HG03280 (cell line): ENCODE measurements around the gene PRKAG3.

Source experiments
- ATAC-seq: cut with Tn5 transposase; IDR thresholded peaks from one replicate; pipeline ENCODE4 v1.9.1; 2021; ENCODE audit warnings: mild to moderate bottlenecking, moderate library complexity; ENCODE audit not compliant: unreplicated experiment

Gene PRKAG3

GRCh38 chr2:218815649-218816048 is 16.0 kb downstream of the PRKAG3 start:
- no peak for ATAC-seq

- no peak for ATAC-seq
These were observed 16.4 kb downstream of the PRKAG3 start for GRCh38 chr2:218815244-218815637.

GRCh38 chr2:218814540-218815243 is 16.9 kb downstream of the PRKAG3 start:
- no peak for ATAC-seq

GRCh38 chr2:218813771-218814460 is 17.7 kb downstream of the PRKAG3 start:
- no peak for ATAC-seq

GRCh38 chr2:218812861-218813260 is 18.7 kb downstream of the PRKAG3 start:
- no peak for ATAC-seq

- no peak for ATAC-seq
These were observed 19.3 kb downstream of the PRKAG3 start for GRCh38 chr2:218812096-218812815.

GRCh38 chr2:218811382-218811781 is 20.2 kb downstream of the PRKAG3 start:
- no peak for ATAC-seq

GRCh38 chr2:218810256-218810655 is 21.3 kb downstream of the PRKAG3 start:
- no peak for ATAC-seq

- no peak for ATAC-seq
These were observed 22.1 kb downstream of the PRKAG3 start for GRCh38 chr2:218809515-218809914.

GRCh38 chr2:218807626-218808025 is 24.0 kb downstream of the PRKAG3 start:
- ATAC-seq = no peak

GRCh38 chr2:218806346-218806978 is 25.1 kb downstream of the PRKAG3 start:
- no peak for ATAC-seq

GRCh38 chr2:218805627-218806026 is 26.0 kb downstream of the PRKAG3 start:
- no peak for ATAC-seq

- ATAC-seq = no peak
These were observed 26.8 kb downstream of the PRKAG3 start for GRCh38 chr2:218804817-218805216.

GRCh38 chr2:218802386-218802994 is 29.1 kb downstream of the PRKAG3 start:
- no peak for ATAC-seq

GRCh38 chr2:218799990-218800389 is 31.6 kb downstream of the PRKAG3 start:
- ATAC-seq = no peak

GRCh38 chr2:218798767-218799504 is 32.7 kb downstream of the PRKAG3 start:
- no peak for ATAC-seq

- ATAC-seq = no peak
These were observed 34.9 kb downstream of the PRKAG3 start for GRCh38 chr2:218796691-218797090.

- no peak for ATAC-seq
These were observed 39.2 kb downstream of the PRKAG3 start for GRCh38 chr2:218792433-218792832.

GRCh38 chr2:218788529-218789255 is 42.9 kb downstream of the PRKAG3 start:
- ATAC-seq = no peak

- ATAC-seq = no peak
These were observed 45.5 kb downstream of the PRKAG3 start for GRCh38 chr2:218786133-218786532.
